Adipocyte (in vitro differentiated cells): ENCODE data around the gene IFIT5.

ENCODE experiments used
- DNase-seq: peaks from one replicate; pipeline ENCODE4 v3.0.0-alpha.2; 2015; ENCODE audit warnings: low read depth
- H3K27me3 ChIP-seq: replicated peaks from 2 replicates; pipeline ENCODE4 v1.7.0; 2013; ENCODE audit warnings: mild to moderate bottlenecking, low read length, moderate library complexity; ENCODE audit not compliant: control insufficient read depth, insufficient read depth
- H3K36me3 ChIP-seq: 2 replicates; pipeline ENCODE4 v1.7.0; 2013; ENCODE audit warnings: low read length, mild to moderate bottlenecking, moderate library complexity; ENCODE audit not compliant: control insufficient read depth, insufficient read depth, severe bottlenecking
- H3K4me1 ChIP-seq: 2 replicates; pipeline ENCODE4 v1.7.0; 2013; ENCODE audit warnings: mild to moderate bottlenecking, low read length, moderate library complexity; ENCODE audit not compliant: control insufficient read depth, insufficient read depth
- H3K4me3 ChIP-seq: 2 replicates; pipeline ENCODE4 v1.7.0; 2013; ENCODE audit warnings: mild to moderate bottlenecking, low read length, moderate library complexity
- H3K9ac ChIP-seq: 2 replicates; pipeline ENCODE4 v1.7.0; 2013; ENCODE audit warnings: mild to moderate bottlenecking, low read length, moderate library complexity
- H3K9me3 ChIP-seq: 2 replicates; pipeline ENCODE4 v1.7.0; 2013; ENCODE audit warnings: mild to moderate bottlenecking, low read length, moderate library complexity; ENCODE audit not compliant: control insufficient read depth

The IFIT5 gene

DNA sequence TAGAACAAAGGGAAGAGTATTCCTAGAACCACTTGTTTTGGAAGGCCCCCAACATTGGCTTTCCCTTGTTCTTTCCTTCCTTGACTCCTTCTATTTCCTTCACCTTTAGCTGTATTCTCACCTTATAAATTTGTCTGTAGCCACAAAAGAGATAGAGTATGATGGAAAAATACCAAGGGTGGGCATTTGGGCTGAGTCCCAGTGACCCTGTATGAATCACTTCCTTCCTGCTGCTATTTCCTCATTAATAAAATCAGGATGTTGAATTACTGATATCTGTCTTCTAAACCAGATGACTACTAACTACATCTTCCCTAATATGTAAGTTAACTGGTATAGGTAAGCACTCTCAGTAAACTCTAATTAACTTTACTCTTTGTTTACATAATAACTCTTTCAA, 55.1 kb downstream of the IFIT5 start:
- H3K9ac ChIP-seq: no peak overlapping the region
- no peaks in the 10 kb centered on the region for H3K36me3 ChIP-seq
- H3K9me3 ChIP-seq: no peaks in the 10 kb centered on the region
- no peaks in the 10 kb centered on the region for H3K27me3 ChIP-seq
- DNase-seq: no peak
- H3K4me1 ChIP-seq: peaks cover 17% of the 10 kb centered on the region
- H3K4me3 ChIP-seq: no peak overlapping the region
